ENCODE data around the gene IL32. TPM values are rescaled to one million over a fixed set of nuclear protein-coding genes. Genes with fewer than 3 reads are reported as not detected.

Gene IL32
- total and polyA plus RNA-seq, 7 donors, result 90.5 to 749 (median 192) TPM

DNA sequence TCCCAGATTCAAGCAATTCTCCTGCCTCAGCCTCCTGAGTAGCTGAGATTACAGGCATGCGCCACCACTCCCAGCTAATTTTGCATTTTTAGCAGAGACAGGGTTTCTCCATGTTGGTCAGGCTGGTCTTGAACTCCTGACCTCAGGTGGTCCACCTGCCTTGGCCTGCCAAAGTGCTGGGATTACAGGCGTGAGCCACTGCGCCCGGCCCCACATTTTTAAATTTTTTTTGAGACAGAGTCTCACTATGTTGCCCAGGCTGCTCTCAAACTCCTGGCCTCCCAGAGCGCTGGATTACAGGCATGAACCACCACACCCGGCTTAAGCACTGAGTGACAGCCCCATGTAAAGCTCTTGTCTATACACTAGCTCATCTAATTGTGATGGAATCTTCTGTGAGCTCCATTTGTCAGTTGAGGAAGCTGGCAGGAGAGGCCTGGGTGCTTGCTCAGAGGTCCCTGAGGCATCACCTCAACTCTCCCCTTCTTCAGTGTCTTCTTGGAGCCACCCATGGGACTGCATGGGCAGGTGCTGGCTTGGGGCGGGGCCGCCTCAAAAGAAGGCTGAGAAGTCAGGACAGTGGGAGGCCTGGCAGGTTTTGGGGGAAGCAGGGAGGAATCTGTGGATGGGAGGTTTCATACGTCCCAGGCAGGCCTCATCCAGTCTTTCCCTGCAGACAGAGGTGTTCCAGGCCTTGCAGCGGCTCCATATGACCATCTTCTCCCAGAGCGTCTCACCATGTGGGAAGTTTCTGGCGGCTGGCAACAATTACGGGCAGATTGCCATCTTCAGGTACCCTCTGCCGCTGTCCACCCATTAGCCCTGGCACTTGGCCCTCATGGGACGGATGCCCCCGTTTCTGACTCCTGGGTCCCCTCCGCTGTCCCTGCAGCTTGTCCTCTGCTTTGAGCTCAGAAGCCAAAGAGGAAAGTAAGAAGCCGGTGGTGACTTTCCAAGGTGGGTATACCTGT is 40.1 kb upstream of the IL32 start:
- TF ChIP-seq, protein P1, sequence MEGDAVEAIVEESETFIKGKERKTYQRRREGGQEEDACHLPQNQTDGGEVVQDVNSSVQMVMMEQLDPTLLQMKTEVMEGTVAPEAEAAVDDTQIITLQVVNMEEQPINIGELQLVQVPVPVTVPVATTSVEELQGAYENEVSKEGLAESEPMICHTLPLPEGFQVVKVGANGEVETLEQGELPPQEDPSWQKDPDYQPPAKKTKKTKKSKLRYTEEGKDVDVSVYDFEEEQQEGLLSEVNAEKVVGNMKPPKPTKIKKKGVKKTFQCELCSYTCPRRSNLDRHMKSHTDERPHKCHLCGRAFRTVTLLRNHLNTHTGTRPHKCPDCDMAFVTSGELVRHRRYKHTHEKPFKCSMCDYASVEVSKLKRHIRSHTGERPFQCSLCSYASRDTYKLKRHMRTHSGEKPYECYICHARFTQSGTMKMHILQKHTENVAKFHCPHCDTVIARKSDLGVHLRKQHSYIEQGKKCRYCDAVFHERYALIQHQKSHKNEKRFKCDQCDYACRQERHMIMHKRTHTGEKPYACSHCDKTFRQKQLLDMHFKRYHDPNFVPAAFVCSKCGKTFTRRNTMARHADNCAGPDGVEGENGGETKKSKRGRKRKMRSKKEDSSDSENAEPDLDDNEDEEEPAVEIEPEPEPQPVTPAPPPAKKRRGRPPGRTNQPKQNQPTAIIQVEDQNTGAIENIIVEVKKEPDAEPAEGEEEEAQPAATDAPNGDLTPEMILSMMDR (IDR thresholded peaks at IDR 0.05), result no peak
- H3K4me3 ChIP-seq, result peak overlapping the region; percentile 94
- no peaks in the 10 kb centered on the region for H3K9me3 ChIP-seq
- peaks cover 0 to 17% (median 12%) of the 10 kb centered on the region in 3 donors for H3K27me3 ChIP-seq (ENCODE audit: insufficient read depth in 3 of 3, low read length in 2 of 3)
- H3K4me1 ChIP-seq, result peaks cover 28% of the 10 kb centered on the region
- H3K36me3 ChIP-seq (ENCODE audit: insufficient read depth in 1 of 2, low read depth in 1 of 2), result peaks cover 0 to 25% of the 10 kb centered on the region in 2 donors
- intact Hi-C loops (cut with DNase I), result no loop called here
- H3K27ac ChIP-seq, result no peak overlapping the region
- DNase-seq, result no peak
- no peak for ATAC-seq
- 91 to 93% (median 93%) methylated on average over 18 of the region's 18 CpGs for WGBS, 3 donors

DNA sequence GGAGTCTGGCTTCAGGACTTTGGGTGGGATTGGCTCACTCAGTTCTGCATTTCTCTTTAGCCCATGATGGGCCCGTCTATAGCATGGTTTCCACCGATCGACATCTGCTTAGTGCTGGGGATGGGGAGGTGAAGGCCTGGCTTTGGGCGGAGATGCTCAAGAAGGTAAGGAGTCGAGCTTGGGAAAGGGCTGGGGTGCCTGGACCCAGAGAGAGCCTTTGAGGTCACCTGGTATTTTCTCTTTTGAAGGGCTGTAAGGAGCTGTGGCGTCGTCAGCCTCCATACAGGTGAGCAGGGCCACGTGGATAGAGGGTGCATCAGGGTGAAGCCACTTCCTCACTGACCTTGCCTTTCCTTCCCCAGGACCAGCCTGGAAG is 39.4 kb upstream of the IL32 start:
- no peak for ATAC-seq
- peaks cover 28% of the 10 kb centered on the region for H3K4me1 ChIP-seq
- H3K36me3 ChIP-seq (ENCODE audit: insufficient read depth in 1 of 2, low read depth in 1 of 2), result peaks cover 0 to 25% of the 10 kb centered on the region in 2 donors
- WGBS, 3 donors, result 92 to 96% (median 94%) methylated on average over 8 of the region's 8 CpGs
- TF ChIP-seq, protein P1 (IDR thresholded peaks at IDR 0.05), result no peak
- no peak overlapping the region for H3K4me3 ChIP-seq
- DNase-seq, result no peak
- H3K27ac ChIP-seq, result no peak overlapping the region
- no peaks in the 10 kb centered on the region for H3K9me3 ChIP-seq
- peaks cover 0 to 23% (median 16%) of the 10 kb centered on the region in 3 donors for H3K27me3 ChIP-seq (ENCODE audit: insufficient read depth in 3 of 3, low read length in 2 of 3)
- intact Hi-C loops (cut with DNase I), result no loop called here

DNA sequence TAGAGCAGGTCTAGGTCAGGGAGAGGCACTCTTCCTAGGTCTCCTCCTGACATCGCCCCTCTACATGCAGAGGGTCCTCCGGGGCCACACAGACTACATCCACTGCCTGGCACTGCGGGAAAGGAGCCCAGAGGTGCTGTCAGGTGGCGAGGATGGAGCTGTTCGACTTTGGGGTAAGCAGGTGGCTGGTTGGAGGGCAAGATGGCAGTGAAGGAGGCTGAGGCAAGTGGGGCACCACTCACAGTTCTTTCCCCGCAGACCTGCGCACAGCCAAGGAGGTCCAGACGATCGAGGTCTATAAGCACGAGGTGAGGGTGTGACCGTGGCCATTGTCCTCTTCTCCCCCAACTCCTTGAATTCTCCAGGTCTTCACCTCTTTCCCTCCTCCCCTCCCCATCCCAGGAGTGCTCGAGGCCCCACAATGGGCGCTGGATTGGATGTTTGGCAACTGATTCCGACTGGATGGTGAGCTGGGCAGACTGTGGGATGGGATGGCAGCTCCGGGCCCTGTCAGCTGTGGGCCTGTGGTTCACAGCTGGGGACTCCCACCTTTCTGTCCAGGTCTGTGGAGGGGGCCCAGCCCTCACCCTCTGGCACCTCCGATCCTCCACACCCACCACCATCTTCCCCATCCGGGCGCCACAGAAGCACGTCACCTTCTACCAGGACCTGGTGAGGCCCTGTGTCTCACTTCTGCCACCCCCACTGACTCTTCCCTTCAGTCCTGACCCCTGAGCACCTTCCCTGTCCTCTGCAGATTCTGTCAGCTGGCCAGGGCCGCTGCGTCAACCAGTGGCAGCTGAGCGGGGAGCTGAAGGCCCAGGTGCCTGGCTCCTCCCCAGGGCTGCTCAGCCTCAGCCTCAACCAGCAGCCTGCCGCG is 38.6 kb upstream of the IL32 start:
- TF ChIP-seq, protein P1 (IDR thresholded peaks at IDR 0.05), result no peak
- Histone ChIP-seq H3K4me1 (peaks cover 28% of the 10 kb centered on the region), H3K4me3 (no peak overlapping the region), H3K27ac (no peak overlapping the region), H3K9me3 (no peaks in the 10 kb centered on the region), H3K36me3 (ENCODE audit: insufficient read depth in 1 of 2, low read depth in 1 of 2) (peaks cover 0 to 25% of the 10 kb centered on the region in 2 donors), H3K27me3 (ENCODE audit: insufficient read depth in 3 of 3, low read length in 2 of 3) (peaks cover 0 to 29% (median 18%) of the 10 kb centered on the region in 3 donors)
- intact Hi-C loops (cut with DNase I), result no loop called here
- DNase-seq (no peak), ATAC-seq (no peak)
- WGBS, 3 donors, result 91 to 95% (median 92%) methylated on average over 22 to 24 of the region's 24 CpGs

DNA sequence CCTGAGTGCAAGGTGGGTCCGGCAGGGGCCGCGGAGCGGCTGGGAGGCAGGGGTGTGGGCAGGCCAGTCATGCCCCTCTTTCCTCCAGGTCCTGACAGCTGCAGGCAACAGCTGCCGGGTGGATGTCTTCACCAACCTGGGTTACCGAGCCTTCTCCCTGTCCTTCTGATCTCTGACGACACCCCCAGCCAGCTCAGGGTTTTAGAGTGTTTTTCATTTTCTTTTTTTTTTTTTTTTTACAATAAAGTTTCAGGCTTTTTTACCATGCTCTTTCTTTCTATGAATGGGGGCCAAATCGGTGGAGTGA is 38.0 kb upstream of the IL32 start:
- peaks cover 27% of the 10 kb centered on the region for H3K4me1 ChIP-seq
- H3K4me3 ChIP-seq, result no peak overlapping the region
- peaks cover 0 to 25% of the 10 kb centered on the region in 2 donors for H3K36me3 ChIP-seq (ENCODE audit: insufficient read depth in 1 of 2, low read depth in 1 of 2)
- WGBS, 3 donors, result 81 to 88% (median 83%) methylated on average over 8 of the region's 8 CpGs
- DNase-seq, result no peak
- H3K27ac ChIP-seq, result peak overlapping the region; percentile 50
- TF ChIP-seq, protein P1 (IDR thresholded peaks at IDR 0.05), result no peak
- H3K27me3 ChIP-seq (ENCODE audit: insufficient read depth in 3 of 3, low read length in 2 of 3), result peaks cover 0 to 35% (median 18%) of the 10 kb centered on the region in 3 donors
- intact Hi-C loops (cut with DNase I), result no loop called here
- no peak for ATAC-seq
- no peaks in the 10 kb centered on the region for H3K9me3 ChIP-seq

Data from psoas muscle (tissue), 8 donors.